Endothelial cell of umbilical vein (primary cell): Measurements from ENCODE around the gene LTBP1. TPM values are rescaled to one million over a fixed set of nuclear protein-coding genes. Genes with fewer than 3 reads are reported as not detected.

Experiments used
- BruUV-seq: library from RNA; stranded (reverse); fragments of 400-500 nt; replicated peaks from 2 replicates; lab custom pipeline; 2021; lab: Mats Ljungman, UMichigan
- CTCF ChIA-PET: fragments of 300-600, 350-600 bp; sonication (Branson Sonifier 250); formaldehyde crosslinking; loops from one replicate; lab custom pipeline; 2021; ENCODE audit warnings: antibody characterized with exemption, inconsistent platforms; lab: Charles Lee
- POLR2A ChIA-PET: fragments of 300-600, 350-600 bp; sonication (Branson Sonifier 250); formaldehyde crosslinking; loops from one replicate; lab custom pipeline; 2021; ENCODE audit warnings: antibody characterized with exemption, inconsistent platforms; lab: Charles Lee
- DNase-seq: peaks from one replicate; pipeline ENCODE4 v3.0.0-alpha.2; 2011; ENCODE audit warnings: low read depth, low spot score
- FAIRE-seq: peaks from 2 replicates; lab custom pipeline; 2011; peaks lifted over from hg19 to GRCh38; lab: Jason Lieb, UNC
- H2AFZ ChIP-seq: 2 replicates; pipeline ENCODE4 v1.6.0; 2012; ENCODE audit warnings: low read depth, low read length, control low read depth, inconsistent platforms
- H3K27ac ChIP-seq: 2 replicates; pipeline ENCODE4 v1.5.1; 2011; ENCODE audit warnings: low read depth, mild to moderate bottlenecking, control low read depth, low read length, moderate library complexity; ENCODE audit not compliant: insufficient read depth
- H3K27me3 ChIP-seq, 2 experiments: 2 replicates each; pipeline versions ENCODE4 v1.6.0 to v1.6.1; 2011; ENCODE audit warnings: low read length in 2 of 2, mixed read lengths in 1 of 2; ENCODE audit not compliant: control insufficient read depth in 2 of 2, insufficient read depth in 2 of 2
- H3K36me3 ChIP-seq, 2 experiments: 2 replicates in 1 of 2; 3 replicates in 1 of 2; pipeline ENCODE4 v1.5.1; 2011; ENCODE audit warnings: low read length in 2 of 2, mild to moderate bottlenecking in 1 of 2, moderate library complexity in 1 of 2; ENCODE audit not compliant: control insufficient read depth in 2 of 2, insufficient read depth in 2 of 2; ENCODE audit errors: extremely low read depth in 1 of 2
- H3K4me1 ChIP-seq: 3 replicates; pipeline ENCODE4 v1.5.1; 2011; ENCODE audit warnings: mild to moderate bottlenecking, low read length; ENCODE audit not compliant: control insufficient read depth, insufficient read depth; ENCODE audit errors: extremely low read depth
- H3K4me2 ChIP-seq: 2 replicates; pipeline ENCODE4 v1.6.1; 2011; ENCODE audit warnings: low read length, control low read depth, mixed read lengths; ENCODE audit not compliant: insufficient read depth
- H3K4me3 ChIP-seq, 3 experiments: fragments of 200-600 bp in 1 of 3; sonication (generic), shearing (Covaris generic) in 1 of 3; replicated peaks in 1 of 3; 2 replicates each; pipeline ENCODE4 v1.5.1; 2011 to 2016; ENCODE audit warnings: control low read depth in 3 of 3, low read length in 3 of 3, mild to moderate bottlenecking in 2 of 3, inconsistent platforms in 1 of 3, low read depth in 1 of 3, moderate library complexity in 1 of 3; ENCODE audit not compliant: insufficient read depth in 1 of 3
- H3K79me2 ChIP-seq: 2 replicates; pipeline ENCODE4 v1.6.0; 2012; ENCODE audit warnings: low read length, inconsistent platforms; ENCODE audit not compliant: control insufficient read depth, insufficient read depth
- H3K9ac ChIP-seq: replicated peaks from 2 replicates; pipeline ENCODE3; 2011; ENCODE audit warnings: low read length, control low read depth; ENCODE audit not compliant: insufficient read depth; ENCODE audit errors: extremely low read depth
- H3K9me1 ChIP-seq: replicated peaks from 3 replicates; pipeline ENCODE4 v1.6.0; 2011; ENCODE audit warnings: mild to moderate bottlenecking, low read length; ENCODE audit not compliant: control insufficient read depth, insufficient read depth; ENCODE audit errors: extremely low read depth
- H3K9me3 ChIP-seq: replicated peaks from 2 replicates; pipeline ENCODE4 v1.5.1; 2012; ENCODE audit warnings: low read length, inconsistent platforms; ENCODE audit not compliant: control insufficient read depth, insufficient read depth
- H4K20me1 ChIP-seq: replicated peaks from 2 replicates; pipeline ENCODE3; 2011; ENCODE audit warnings: mild to moderate bottlenecking, low read length; ENCODE audit not compliant: control insufficient read depth, insufficient read depth; ENCODE audit errors: extremely low read depth
- CTCF ChIP-seq, 2 donors: IDR thresholded peaks; 1 replicate in 1 of 2; 2 replicates in 1 of 2; pipeline ENCODE4 v1.5.1; 2011; ENCODE audit warnings: low read length in 2 of 2, mild to moderate bottlenecking in 2 of 2, moderate library complexity in 2 of 2, control low read depth in 1 of 2, inconsistent platforms in 1 of 2, low read depth in 1 of 2; ENCODE audit not compliant: insufficient read depth in 1 of 2; ENCODE audit errors: extremely low read depth in 1 of 2
- EZH2 ChIP-seq: IDR thresholded peaks from 2 replicates; pipeline ENCODE4 v1.6.1; 2012; ENCODE audit warnings: borderline replicate concordance, low read depth, mild to moderate bottlenecking, moderate library complexity, low read length, inconsistent platforms; ENCODE audit not compliant: severe bottlenecking
- FOS ChIP-seq: IDR thresholded peaks from 2 replicates; pipeline ENCODE4 v1.6.1; 2011; ENCODE audit warnings: mild to moderate bottlenecking, low read length, moderate library complexity, borderline replicate concordance; ENCODE audit not compliant: insufficient read depth
- GATA2 ChIP-seq: IDR thresholded peaks from 2 replicates; pipeline ENCODE4 v1.7.0; 2011; ENCODE audit warnings: low read depth, mild to moderate bottlenecking, moderate library complexity, mixed read lengths, low read length; ENCODE audit not compliant: insufficient read length, insufficient read depth
- JUN ChIP-seq: IDR thresholded peaks from 2 replicates; pipeline ENCODE4 v1.6.1; 2011; ENCODE audit warnings: borderline replicate concordance, low read depth; ENCODE audit not compliant: insufficient read length, insufficient read depth
- MAX ChIP-seq: IDR thresholded peaks from 2 replicates; pipeline ENCODE4 v1.6.1; 2011; ENCODE audit not compliant: insufficient read depth, insufficient read length
- MYC ChIP-seq: IDR thresholded peaks from one replicate; pipeline ENCODE4 v1.6.1; 2011; ENCODE audit warnings: mild to moderate bottlenecking, low read depth, low read length
- POLR2A ChIP-seq: IDR thresholded peaks from 2 replicates; pipeline ENCODE4 v1.6.1; 2012; ENCODE audit warnings: low read depth, mild to moderate bottlenecking, control low read depth, low read length
- POLR2AphosphoS5 ChIP-seq: IDR thresholded peaks from 2 replicates; pipeline ENCODE4 v1.6.1; 2012; ENCODE audit warnings: low read depth, mild to moderate bottlenecking, control low read depth, low read length, moderate library complexity; ENCODE audit not compliant: insufficient read depth
- dilution Hi-C: fragments of 300-500 bp; cut with MboI; formaldehyde crosslinking; loops from one replicate; pipeline ENCODE4 v1.15.0; 2019; ENCODE audit warnings: low sequenced_read_pairs; ENCODE audit not compliant: extremely low pct_ligation_motif_present
- intact Hi-C: fragments of 100-400 bp; cut with micrococcal nuclease; formaldehyde crosslinking; loops from one replicate; pipeline ENCODE4 v1.10.0; 2022
- polyA plus RNA-seq, 4 experiments: library from polyadenylated mRNA; depleted of rRNA in 3 of 4; stranded (reverse) in 3 of 4; unstranded in 1 of 4; fragments of >200 nt; gene quantifications; 2 replicates each; pipeline versions ENCODE4 v1.2.1 to v1.2.3, GENCODE V29; 2011 to 2012; ENCODE audit warnings: missing spikeins in 1 of 4
- total RNA-seq: library from RNA; stranded (reverse); gene quantifications from 2 replicates; pipeline ENCODE4 v1.2.3, GENCODE V29; 2021

Gene LTBP1
- total and polyA plus RNA-seq, 2 donors (not counting 3 experiments of a cell fraction or from before 2014, with no cell fraction given) = 57.4 to 68.2 TPM

GRCh38 chr2:33130544-33130943 is 183.8 kb downstream of the LTBP1 start:
- no TSS peak for BruUV-seq
- Histone ChIP-seq H2AFZ (no peak overlapping the region), H4K20me1 (no peaks in the 10 kb centered on the region), H3K9me1 (no peaks in the 10 kb centered on the region), H3K4me2 (no peak overlapping the region), H3K79me2 (no peaks in the 10 kb centered on the region), H3K27me3 (no peaks in the 10 kb centered on the region), H3K9ac (no peak overlapping the region), H3K36me3 (no peaks in the 10 kb centered on the region), H3K27ac (no peak overlapping the region), H3K4me3 (no peak overlapping the region), H3K4me1 (peaks cover 11% of the 10 kb centered on the region), H3K9me3 (no peaks in the 10 kb centered on the region)
- ChIA-PET CTCF (interaction anchor here (1.0 kb wide), 1 partner anchor 112 kb away, joined by 4 read pairs; no protein-coding TSS in a partner anchor), POLR2A (no interaction called here)
- DNase-seq (no peak), FAIRE-seq (no peak)
- dilution Hi-C loops = no loop called here
- intact Hi-C loops = no loop called here
- no peak for TF ChIP-seq CTCF (IDR thresholded peaks at IDR 0.05; ENCODE audit: extremely low read depth in 1 of 2, insufficient read depth in 1 of 2, low read depth in 1 of 2, low read length in 2 of 2)
- no peak for TF ChIP-seq FOS
- no peak for TF ChIP-seq MYC
- no peak for TF ChIP-seq EZH2
- TF ChIP-seq JUN = no peak
- no peak for TF ChIP-seq GATA2
- no peak for TF ChIP-seq POLR2AphosphoS5
- no peak for TF ChIP-seq MAX
- no peak for TF ChIP-seq POLR2A
